ENCODE results near the gene NSL1. TPM values are rescaled to one million over a fixed set of nuclear protein-coding genes. Genes with fewer than 3 reads are reported as not detected.
"Not testable (repeated sequence)": the region's sequence is repeated elsewhere in the genome, so short reads cannot be mapped to it uniquely, and the experiment has no call there.

NSL1 gene
- total RNA-seq, 1 donor from 2014 or later = 25.3 TPM

GRCh38 chr1:212752252-212752933, 39.2 kb downstream of the NSL1 start:
- no peak for DNase-seq (ENCODE audit: low read depth in 2 of 2)

- DNase-seq (ENCODE audit: low read depth in 2 of 2) = peak; percentile 57 to 73
Observed at GRCh38 chr1:212749821-212750535, 41.6 kb downstream of the NSL1 start.

- DNase-seq (ENCODE audit: low read depth in 2 of 2) = no peak
Observed at GRCh38 chr1:212746546-212746945, 45.0 kb downstream of the NSL1 start.

- no peak for DNase-seq (ENCODE audit: low read depth in 2 of 2)
Observed at GRCh38 chr1:212745303-212745702, 46.3 kb downstream of the NSL1 start.

- DNase-seq (ENCODE audit: low read depth in 2 of 2) = no peak
Observed at GRCh38 chr1:212743901-212744475, 47.6 kb downstream of the NSL1 start.

- DNase-seq (ENCODE audit: low read depth in 2 of 2) = no peak
Observed at GRCh38 chr1:212738330-212738729, 53.2 kb downstream of the NSL1 start.

- no peak for DNase-seq (ENCODE audit: low read depth in 2 of 2)
Observed at GRCh38 chr1:212737559-212737958, 54.0 kb downstream of the NSL1 start.

- DNase-seq (ENCODE audit: low read depth in 2 of 2) = no peak
Observed at GRCh38 chr1:212733109-212733508, 58.5 kb downstream of the NSL1 start.

GRCh38 chr1:212731630-212732029, 59.9 kb downstream of the NSL1 start:
- no peak for DNase-seq (ENCODE audit: low read depth in 2 of 2)

GRCh38 chr1:212728606-212729005, 63.0 kb downstream of the NSL1 start:
- no peak for DNase-seq (ENCODE audit: low read depth in 2 of 2)

GRCh38 chr1:212727386-212728181, 64.0 kb downstream of the NSL1 start:
- no peak for DNase-seq (ENCODE audit: low read depth in 2 of 2)

- not testable (repeated sequence) for DNase-seq (ENCODE audit: low read depth in 2 of 2)
Observed at GRCh38 chr1:212724679-212725078, 66.9 kb downstream of the NSL1 start.

- DNase-seq (ENCODE audit: low read depth in 2 of 2) = peak in 1 of 2 donors; percentile 7
Observed at GRCh38 chr1:212722270-212722957, 69.2 kb downstream of the NSL1 start.

GRCh38 chr1:212721388-212722247, 70.0 kb downstream of the NSL1 start:
- peak in 1 of 2 donors; percentile 26 for DNase-seq (ENCODE audit: low read depth in 2 of 2)

- no peak for DNase-seq (ENCODE audit: low read depth in 2 of 2)
Observed at GRCh38 chr1:212719633-212720032, 71.9 kb downstream of the NSL1 start.

- peak in 1 of 2 donors; percentile 15 for DNase-seq (ENCODE audit: low read depth in 2 of 2)
Observed at GRCh38 chr1:212718499-212718898, 73.1 kb downstream of the NSL1 start.

- no peak for DNase-seq (ENCODE audit: low read depth in 2 of 2)
Observed at GRCh38 chr1:212716161-212716560, 75.4 kb downstream of the NSL1 start.

GRCh38 chr1:212713465-212714136, 78.0 kb downstream of the NSL1 start:
- no peak for DNase-seq (ENCODE audit: low read depth in 2 of 2)

GRCh38 chr1:212712451-212713303, 78.9 kb downstream of the NSL1 start:
- DNase-seq (ENCODE audit: low read depth in 2 of 2) = peak in 1 of 2 donors; percentile 4
